COR-L47 (cell line): ENCODE results near the gene ITGB5.
"Not testable (repeated sequence)": the region's sequence is repeated elsewhere in the genome, so short reads cannot be mapped to it uniquely, and the experiment has no call there.

Experiments used
- DNase-seq: peaks from one replicate; lab custom pipeline; 2025; lab: John Stamatoyannopoulos, UW

ITGB5 gene

GRCh38 chr3:124786511-124787241 is 100.5 kb downstream of the ITGB5 start:
- DNase-seq: peak; percentile 9

GRCh38 chr3:124785973-124786372 is 101.2 kb downstream of the ITGB5 start:
- DNase-seq: no peak

GRCh38 chr3:124784686-124785382 is 102.3 kb downstream of the ITGB5 start:
- no peak for DNase-seq

GRCh38 chr3:124783696-124784095 is 103.5 kb downstream of the ITGB5 start:
- DNase-seq: no peak

- DNase-seq: not testable (repeated sequence)
These were observed 104.8 kb downstream of the ITGB5 start for GRCh38 chr3:124782377-124782712.

- no peak for DNase-seq
These were observed 105.4 kb downstream of the ITGB5 start for GRCh38 chr3:124781476-124782376.

GRCh38 chr3:124780761-124781475 is 106.2 kb downstream of the ITGB5 start:
- DNase-seq: no peak

- DNase-seq: no peak
These were observed 106.8 kb downstream of the ITGB5 start for GRCh38 chr3:124780356-124780755.

- DNase-seq: no peak
These were observed 107.4 kb downstream of the ITGB5 start for GRCh38 chr3:124779751-124780191.

GRCh38 chr3:124779116-124779515 is 108.0 kb downstream of the ITGB5 start:
- DNase-seq: no peak

- DNase-seq: no peak
These were observed 109.2 kb downstream of the ITGB5 start for GRCh38 chr3:124777762-124778470.

GRCh38 chr3:124776856-124777255 is 110.3 kb downstream of the ITGB5 start:
- DNase-seq: no peak

GRCh38 chr3:124775877-124776276 is 111.3 kb downstream of the ITGB5 start:
- DNase-seq: no peak

- no peak for DNase-seq
These were observed 112.2 kb downstream of the ITGB5 start for GRCh38 chr3:124774841-124775402.

GRCh38 chr3:124774327-124774718 is 112.8 kb downstream of the ITGB5 start:
- no peak for DNase-seq

GRCh38 chr3:124773351-124774326 is 113.5 kb downstream of the ITGB5 start:
- no peak for DNase-seq

- DNase-seq: peak; percentile 87
These were observed 114.9 kb downstream of the ITGB5 start for GRCh38 chr3:124772081-124772831.

- no peak for DNase-seq
These were observed 116.1 kb downstream of the ITGB5 start for GRCh38 chr3:124771083-124771445.
